ENCODE results near the gene WWTR1. TPM values are rescaled to one million over a fixed set of nuclear protein-coding genes. Genes with fewer than 3 reads are reported as not detected.
A peak's percentile ranks its signal among the peaks of the same experiment; 100 is the strongest.

WWTR1 gene
- total RNA-seq, 1 donor from 2014 or later: 142 TPM

GRCh38 chr3:149596134-149596770 is 61.6 kb downstream of the WWTR1 start:
- DNase-seq (ENCODE audit: low read depth in 2 of 2): peak in 1 of 2 donors; percentile 70

- DNase-seq (ENCODE audit: low read depth in 2 of 2): no peak
Observed at GRCh38 chr3:149593418-149594160, 64.2 kb downstream of the WWTR1 start.

GRCh38 chr3:149592758-149593240 is 65.0 kb downstream of the WWTR1 start:
- no peak for DNase-seq (ENCODE audit: low read depth in 2 of 2)

- peak; percentile 63 to 67 for DNase-seq (ENCODE audit: low read depth in 2 of 2)
Observed at GRCh38 chr3:149590691-149591441, 67.0 kb downstream of the WWTR1 start.

- peak; percentile 91 to 95 for DNase-seq (ENCODE audit: low read depth in 2 of 2)
Observed at GRCh38 chr3:149589332-149589731, 68.5 kb downstream of the WWTR1 start.

GRCh38 chr3:149588909-149589308 is 68.9 kb downstream of the WWTR1 start:
- DNase-seq (ENCODE audit: low read depth in 2 of 2): no peak

GRCh38 chr3:149587383-149587782 is 70.4 kb downstream of the WWTR1 start:
- DNase-seq (ENCODE audit: low read depth in 2 of 2): peak in 1 of 2 donors; percentile 52

- DNase-seq (ENCODE audit: low read depth in 2 of 2): peak; percentile 56 to 76
Observed at GRCh38 chr3:149586871-149587270, 71.0 kb downstream of the WWTR1 start.

- DNase-seq (ENCODE audit: low read depth in 2 of 2): no peak
Observed at GRCh38 chr3:149585401-149585726, 72.5 kb downstream of the WWTR1 start.

- DNase-seq (ENCODE audit: low read depth in 2 of 2): peak in 1 of 2 donors; percentile 71
Observed at GRCh38 chr3:149583921-149584635, 73.7 kb downstream of the WWTR1 start.

- DNase-seq (ENCODE audit: low read depth in 2 of 2): no peak
Observed at GRCh38 chr3:149582395-149582794, 75.4 kb downstream of the WWTR1 start.

GRCh38 chr3:149581681-149582370 is 76.0 kb downstream of the WWTR1 start:
- peak; percentile 65 to 89 for DNase-seq (ENCODE audit: low read depth in 2 of 2)

- no peak for DNase-seq (ENCODE audit: low read depth in 2 of 2)
Observed at GRCh38 chr3:149581248-149581647, 76.6 kb downstream of the WWTR1 start.

- peak; percentile 62 to 80 for DNase-seq (ENCODE audit: low read depth in 2 of 2)
Observed at GRCh38 chr3:149579838-149580542, 77.8 kb downstream of the WWTR1 start.

- no peak for DNase-seq (ENCODE audit: low read depth in 2 of 2)
Observed at GRCh38 chr3:149579161-149579560, 78.7 kb downstream of the WWTR1 start.

- DNase-seq (ENCODE audit: low read depth in 2 of 2): no peak
Observed at GRCh38 chr3:149577801-149578200, 80.0 kb downstream of the WWTR1 start.

- peak; percentile 90 to 97 for DNase-seq (ENCODE audit: low read depth in 2 of 2)
Observed at GRCh38 chr3:149575961-149576564, 81.8 kb downstream of the WWTR1 start.

- DNase-seq (ENCODE audit: low read depth in 2 of 2): peak; percentile 76
Observed at GRCh38 chr3:149575213-149575960, 82.4 kb downstream of the WWTR1 start.

GRCh38 chr3:149572796-149573414 is 84.9 kb downstream of the WWTR1 start:
- peak in 1 of 2 donors; percentile 82 for DNase-seq (ENCODE audit: low read depth in 2 of 2)

Measured in lung microvascular endothelial cell (primary cell).